Ectodermal cell (in vitro differentiated cells): ENCODE data around the gene RAPGEF2.
"Not testable (repeated sequence)": the region's sequence is repeated elsewhere in the genome, so short reads cannot be mapped to it uniquely, and the experiment has no call there.

Source experiments
- H3K27ac ChIP-seq: 2 replicates; pipeline ENCODE4 v1.7.0; 2013; ENCODE audit warnings: mild to moderate bottlenecking, low read depth, low read length; ENCODE audit not compliant: insufficient read depth, poor library complexity, severe bottlenecking
- H3K27me3 ChIP-seq: 2 replicates; pipeline ENCODE4 v1.7.0; 2013; ENCODE audit warnings: mild to moderate bottlenecking, low read length; ENCODE audit not compliant: insufficient read depth, control insufficient read depth, poor library complexity, severe bottlenecking
- H3K36me3 ChIP-seq: one replicate; pipeline ENCODE4 v1.7.0; 2013; ENCODE audit warnings: low read length; ENCODE audit not compliant: control insufficient read depth, insufficient read depth
- H3K4me1 ChIP-seq: one replicate; pipeline ENCODE4 v1.7.0; 2013; ENCODE audit warnings: low read length; ENCODE audit not compliant: control insufficient read depth, insufficient read depth
- H3K4me3 ChIP-seq: 2 replicates; pipeline ENCODE4 v1.7.0; 2013; ENCODE audit warnings: low read depth, low read length, control low read depth; ENCODE audit not compliant: insufficient read depth
- H3K9me3 ChIP-seq: 2 replicates; pipeline ENCODE4 v1.7.0; 2013; ENCODE audit warnings: mild to moderate bottlenecking, low read length, moderate library complexity; ENCODE audit not compliant: control insufficient read depth
- WGBS, 2 experiments: methylation state at CpG; one replicate each; pipeline ENCODE4 v1.1.7; 2013; ENCODE audit warnings: missing lambda C conversion rate in 2 of 2; 5-methylcytosine and 5-hydroxymethylcytosine counted together

RAPGEF2 gene

GRCh38 chr4:159071969-159072765 is 30.7 kb upstream of the RAPGEF2 start:
- no peak overlapping the region for H3K27ac ChIP-seq
- no peak overlapping the region for H3K4me3 ChIP-seq
- H3K9me3 ChIP-seq = no peaks in the 10 kb centered on the region
- WGBS, 2 experiments = 92 to 94% methylated on average over 6 of the region's 6 CpGs
- H3K36me3 ChIP-seq = no peaks in the 10 kb centered on the region
- no peaks in the 10 kb centered on the region for H3K4me1 ChIP-seq
- H3K27me3 ChIP-seq = no peaks in the 10 kb centered on the region

- 63 to 64% methylated on average over 3 of the region's 3 CpGs for WGBS, 2 experiments
- no peaks in the 10 kb centered on the region for H3K36me3 ChIP-seq
Measured at GRCh38 chr4:159075531-159075932, 27.3 kb upstream of the RAPGEF2 start.

GRCh38 chr4:159077018-159077417 is 25.9 kb upstream of the RAPGEF2 start:
- not testable (repeated sequence) for H3K27me3 ChIP-seq, H3K27ac ChIP-seq, H3K36me3 ChIP-seq, H3K9me3 ChIP-seq, H3K4me1 ChIP-seq, H3K4me3 ChIP-seq
- 93% methylated on average over 13 of the region's 13 CpGs for WGBS, 2 experiments

More at GRCh38 chr4:159075531-159075932, 27.3 kb upstream of the RAPGEF2 start:
- H3K27ac ChIP-seq = no peak overlapping the region
- no peaks in the 10 kb centered on the region for H3K9me3 ChIP-seq
- no peaks in the 10 kb centered on the region for H3K4me1 ChIP-seq
- no peaks in the 10 kb centered on the region for H3K27me3 ChIP-seq
- H3K4me3 ChIP-seq = no peak overlapping the region

- Histone ChIP-seq H3K27ac (no peak overlapping the region), H3K4me3 (no peak overlapping the region), H3K36me3 (no peaks in the 10 kb centered on the region), H3K27me3 (no peaks in the 10 kb centered on the region), H3K4me1 (no peaks in the 10 kb centered on the region), H3K9me3 (no peaks in the 10 kb centered on the region)
- 92 to 94% methylated on average over 4 to 5 of the region's 6 CpGs for WGBS, 2 experiments
Measured at GRCh38 chr4:159077702-159078495, 25.0 kb upstream of the RAPGEF2 start.

GRCh38 chr4:159079074-159079473 is 23.8 kb upstream of the RAPGEF2 start:
- no peaks in the 10 kb centered on the region for H3K36me3 ChIP-seq
- no peaks in the 10 kb centered on the region for H3K27me3 ChIP-seq
- H3K9me3 ChIP-seq = no peaks in the 10 kb centered on the region
- 93 to 95% methylated on average over 2 of the region's 2 CpGs for WGBS, 2 experiments
- no peaks in the 10 kb centered on the region for H3K4me1 ChIP-seq
- H3K4me3 ChIP-seq = no peak overlapping the region
- H3K27ac ChIP-seq = no peak overlapping the region

GRCh38 chr4:159086606-159087005 is 16.3 kb upstream of the RAPGEF2 start:
- no peak overlapping the region for H3K4me3 ChIP-seq
- H3K36me3 ChIP-seq = no peaks in the 10 kb centered on the region
- whole genome bisulfite sequencing, 2 experiments = 98 to 100% methylated on average over 2 of the region's 2 CpGs
- H3K27me3 ChIP-seq = no peaks in the 10 kb centered on the region
- H3K9me3 ChIP-seq = no peaks in the 10 kb centered on the region
- no peaks in the 10 kb centered on the region for H3K4me1 ChIP-seq
- no peak overlapping the region for H3K27ac ChIP-seq

GRCh38 chr4:159090255-159090654 is 12.6 kb upstream of the RAPGEF2 start:
- H3K4me1 ChIP-seq = no peaks in the 10 kb centered on the region
- H3K4me3 ChIP-seq = no peak overlapping the region
- 95 to 97% methylated on average over 3 to 4 of the region's 4 CpGs for WGBS, 2 experiments
- no peak overlapping the region for H3K27ac ChIP-seq
- H3K27me3 ChIP-seq = no peaks in the 10 kb centered on the region
- no peaks in the 10 kb centered on the region for H3K36me3 ChIP-seq
- H3K9me3 ChIP-seq = no peaks in the 10 kb centered on the region

- not testable (repeated sequence) for H3K36me3 ChIP-seq, H3K9me3 ChIP-seq, H3K27ac ChIP-seq, H3K4me1 ChIP-seq, H3K4me3 ChIP-seq, H3K27me3 ChIP-seq
- 79 to 96% methylated on average over 4 of the region's 11 CpGs for WGBS, 2 experiments
Measured at GRCh38 chr4:159094156-159094555, 8.7 kb upstream of the RAPGEF2 start.

GRCh38 chr4:159096434-159096833 is 6.4 kb upstream of the RAPGEF2 start:
- peaks cover 10% of the 10 kb centered on the region for H3K27me3 ChIP-seq
- WGBS, 2 experiments = 94 to 97% methylated on average over 1 to 3 of the region's 3 CpGs
- H3K4me1 ChIP-seq = no peaks in the 10 kb centered on the region
- no peak overlapping the region for H3K4me3 ChIP-seq
- H3K9me3 ChIP-seq = no peaks in the 10 kb centered on the region
- no peak overlapping the region for H3K27ac ChIP-seq
- H3K36me3 ChIP-seq = no peaks in the 10 kb centered on the region

GRCh38 chr4:159097144-159097543 is 5.7 kb upstream of the RAPGEF2 start:
- H3K9me3 ChIP-seq = no peaks in the 10 kb centered on the region
- peaks cover 17% of the 10 kb centered on the region for H3K27me3 ChIP-seq
- H3K4me3 ChIP-seq = no peak overlapping the region
- H3K36me3 ChIP-seq = no peaks in the 10 kb centered on the region
- no peak overlapping the region for H3K27ac ChIP-seq
- whole genome bisulfite sequencing, 2 experiments = no CpG with 5 or more reads among the region's 1 CpG
- no peaks in the 10 kb centered on the region for H3K4me1 ChIP-seq
